Activated T-helper 1 cell treated with anti-CD3 and anti-CD28 coated beads, Interleukin-2, amount 50 U/mL, for 16 hours (primary cell): ENCODE data around the gene POLR2B.
"Not testable (repeated sequence)": the region's sequence is repeated elsewhere in the genome, so short reads cannot be mapped to it uniquely, and the experiment has no call there.

ENCODE experiments used
- DNase-seq, 2 donors: peaks; one replicate each; pipeline ENCODE4 v3.0.0-alpha.2; 2020; ENCODE audit warnings: low read depth in 1 of 2, low spot score in 1 of 2

POLR2B gene

GRCh38 chr4:56978750-56979303 lies at the start of gene POLR2B:
Gene POLR2B (plus strand): TSS chr4:56978896. CDS start chr4:56978986, 90 bp downstream.
- DNase-seq, result peak; percentile 69 to 80

- no peak for DNase-seq
Observed at GRCh38 chr4:56930638-56931037, 48.1 kb upstream of the POLR2B start.

GRCh38 chr4:56931924-56932323 lies 46.8 kb upstream of the POLR2B start:
- DNase-seq, result no peak

GRCh38 chr4:56937262-56937661 lies 41.4 kb upstream of the POLR2B start:
- DNase-seq, result no peak

GRCh38 chr4:56939826-56940225 lies 38.9 kb upstream of the POLR2B start:
- not testable (repeated sequence) for DNase-seq

GRCh38 chr4:56940403-56940802 lies 38.3 kb upstream of the POLR2B start:
- no peak for DNase-seq

- DNase-seq, result no peak
Observed at GRCh38 chr4:56940971-56941370, 37.7 kb upstream of the POLR2B start.

- no peak for DNase-seq
Observed at GRCh38 chr4:56941403-56941802, 37.3 kb upstream of the POLR2B start.

GRCh38 chr4:56953680-56954520 lies 24.8 kb upstream of the POLR2B start:
- DNase-seq, result no peak

- DNase-seq, result no peak
Observed at GRCh38 chr4:56958111-56958517, 20.6 kb upstream of the POLR2B start.

GRCh38 chr4:56959100-56959499 lies 19.6 kb upstream of the POLR2B start:
- no peak for DNase-seq

GRCh38 chr4:56961107-56961500 lies 17.6 kb upstream of the POLR2B start:
- no peak for DNase-seq

- DNase-seq, result no peak
Observed at GRCh38 chr4:56971383-56971782, 7.3 kb upstream of the POLR2B start.

- DNase-seq, result no peak
Observed at GRCh38 chr4:56972389-56972788, 6.3 kb upstream of the POLR2B start.

- no peak for DNase-seq
Observed at GRCh38 chr4:56972809-56973208, 5.9 kb upstream of the POLR2B start.

- no peak for DNase-seq
Observed at GRCh38 chr4:56973336-56973735, 5.4 kb upstream of the POLR2B start.

- no peak for DNase-seq
Observed at GRCh38 chr4:56976283-56976836, 2.3 kb upstream of the POLR2B start.

- peak; percentile 24 to 30 for DNase-seq
Observed at GRCh38 chr4:56976837-56977320, 1.8 kb upstream of the POLR2B start.

GRCh38 chr4:56977321-56978012 lies 1.2 kb upstream of the POLR2B start, which contains the start of gene NOA1:
Gene NOA1 (minus strand): TSS chr4:56977606. CDS start chr4:56977585, 21 bp downstream.
- peak; percentile 95 to 97 for DNase-seq

GRCh38 chr4:56979421-56980072 lies 851 bp downstream of the POLR2B start:
- peak in 1 of 2 donors; percentile 23 for DNase-seq

- no peak for DNase-seq
Observed at GRCh38 chr4:56981795-56982201, 3.1 kb downstream of the POLR2B start.
